ENCODE measurements around the gene CNOT11.

CNOT11 gene

GRCh38 chr2:101251844-101252407, 760 bp upstream of the CNOT11 start:
- peak overlapping the region; percentile 80 for H3K4me3 ChIP-seq (ENCODE audit: control insufficient read depth, low read depth, low read length)
- TF ChIP-seq, protein P1, sequence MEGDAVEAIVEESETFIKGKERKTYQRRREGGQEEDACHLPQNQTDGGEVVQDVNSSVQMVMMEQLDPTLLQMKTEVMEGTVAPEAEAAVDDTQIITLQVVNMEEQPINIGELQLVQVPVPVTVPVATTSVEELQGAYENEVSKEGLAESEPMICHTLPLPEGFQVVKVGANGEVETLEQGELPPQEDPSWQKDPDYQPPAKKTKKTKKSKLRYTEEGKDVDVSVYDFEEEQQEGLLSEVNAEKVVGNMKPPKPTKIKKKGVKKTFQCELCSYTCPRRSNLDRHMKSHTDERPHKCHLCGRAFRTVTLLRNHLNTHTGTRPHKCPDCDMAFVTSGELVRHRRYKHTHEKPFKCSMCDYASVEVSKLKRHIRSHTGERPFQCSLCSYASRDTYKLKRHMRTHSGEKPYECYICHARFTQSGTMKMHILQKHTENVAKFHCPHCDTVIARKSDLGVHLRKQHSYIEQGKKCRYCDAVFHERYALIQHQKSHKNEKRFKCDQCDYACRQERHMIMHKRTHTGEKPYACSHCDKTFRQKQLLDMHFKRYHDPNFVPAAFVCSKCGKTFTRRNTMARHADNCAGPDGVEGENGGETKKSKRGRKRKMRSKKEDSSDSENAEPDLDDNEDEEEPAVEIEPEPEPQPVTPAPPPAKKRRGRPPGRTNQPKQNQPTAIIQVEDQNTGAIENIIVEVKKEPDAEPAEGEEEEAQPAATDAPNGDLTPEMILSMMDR (IDR thresholded peaks at IDR 0.05; ENCODE audit: control insufficient read depth, insufficient read depth, low read depth, low read length, missing control alignments) = no peak
- DNase-seq (ENCODE audit: low read depth) = no peak

DNA sequence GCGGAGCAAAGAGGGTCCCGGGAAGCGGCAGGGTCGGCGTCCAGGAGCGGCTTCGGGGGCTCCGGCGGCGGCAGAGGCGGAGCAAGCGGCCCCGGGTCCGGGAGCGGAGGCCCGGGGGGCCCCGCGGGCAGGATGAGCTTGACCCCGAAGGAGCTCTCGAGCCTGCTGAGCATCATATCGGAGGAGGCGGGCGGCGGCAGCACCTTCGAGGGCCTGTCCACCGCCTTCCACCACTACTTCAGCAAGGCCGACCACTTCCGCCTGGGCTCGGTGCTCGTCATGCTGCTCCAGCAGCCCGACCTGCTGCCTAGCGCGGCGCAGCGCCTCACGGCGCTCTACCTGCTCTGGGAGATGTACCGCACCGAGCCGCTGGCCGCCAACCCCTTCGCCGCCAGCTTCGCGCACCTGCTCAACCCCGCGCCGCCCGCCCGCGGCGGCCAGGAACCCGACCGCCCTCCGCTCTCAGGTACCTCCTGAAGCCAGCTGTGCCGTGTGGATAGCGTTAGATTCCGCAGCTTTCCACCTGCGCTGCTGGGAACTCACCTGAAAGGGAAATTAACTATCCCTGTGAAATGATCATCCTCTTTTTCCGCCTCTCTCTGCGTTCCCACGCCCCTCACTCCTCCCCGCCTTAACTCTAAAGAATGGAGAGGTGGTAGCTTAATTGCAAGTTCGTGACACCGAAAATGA, 472 bp downstream of the CNOT11 start:
- TF ChIP-seq, protein P1 (IDR thresholded peaks at IDR 0.05; ENCODE audit: control insufficient read depth, insufficient read depth, low read depth, low read length, missing control alignments) = no peak
- peak overlapping the region; percentile 80 for H3K4me3 ChIP-seq (ENCODE audit: control insufficient read depth, low read depth, low read length)
- peak; percentile 31 for DNase-seq (ENCODE audit: low read depth)

GRCh38 chr2:101253703-101254450, 1.2 kb downstream of the CNOT11 start:
- no peak for DNase-seq (ENCODE audit: low read depth)
- TF ChIP-seq, protein P1 (IDR thresholded peaks at IDR 0.05; ENCODE audit: control insufficient read depth, insufficient read depth, low read depth, low read length, missing control alignments) = no peak
- H3K4me3 ChIP-seq (ENCODE audit: control insufficient read depth, low read depth, low read length) = peak overlapping the region; percentile 80

DNA sequence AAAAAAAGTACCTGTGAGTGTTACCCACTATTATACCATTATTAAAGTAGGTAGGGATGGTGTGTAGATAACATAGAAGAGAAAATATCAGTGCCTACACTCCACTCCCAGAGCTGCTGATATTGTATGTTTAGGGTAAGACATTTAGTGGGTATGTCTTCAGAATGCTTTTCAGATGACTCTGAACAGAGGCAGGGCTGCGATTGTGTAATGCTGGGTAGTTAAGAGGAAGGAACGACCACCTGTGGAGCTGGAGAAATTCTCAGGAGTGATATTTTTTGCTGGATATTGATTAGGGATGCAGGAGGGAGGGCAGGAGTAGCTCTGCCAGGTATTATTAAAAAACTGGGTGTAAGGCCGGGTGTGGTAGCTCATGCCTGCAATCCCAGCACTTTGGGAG, 2.8 kb downstream of the CNOT11 start:
- TF ChIP-seq, protein P1 (IDR thresholded peaks at IDR 0.05; ENCODE audit: control insufficient read depth, insufficient read depth, low read depth, low read length, missing control alignments) = no peak
- no peak overlapping the region for H3K4me3 ChIP-seq (ENCODE audit: control insufficient read depth, low read depth, low read length)
- DNase-seq (ENCODE audit: low read depth) = no peak

- no peak overlapping the region for H3K4me3 ChIP-seq (ENCODE audit: control insufficient read depth, low read depth, low read length)
- TF ChIP-seq, protein P1 (IDR thresholded peaks at IDR 0.05; ENCODE audit: control insufficient read depth, insufficient read depth, low read depth, low read length, missing control alignments) = no peak
- no peak for DNase-seq (ENCODE audit: low read depth)
These were observed 3.6 kb downstream of the CNOT11 start for GRCh38 chr2:101256316-101256715.

DNA sequence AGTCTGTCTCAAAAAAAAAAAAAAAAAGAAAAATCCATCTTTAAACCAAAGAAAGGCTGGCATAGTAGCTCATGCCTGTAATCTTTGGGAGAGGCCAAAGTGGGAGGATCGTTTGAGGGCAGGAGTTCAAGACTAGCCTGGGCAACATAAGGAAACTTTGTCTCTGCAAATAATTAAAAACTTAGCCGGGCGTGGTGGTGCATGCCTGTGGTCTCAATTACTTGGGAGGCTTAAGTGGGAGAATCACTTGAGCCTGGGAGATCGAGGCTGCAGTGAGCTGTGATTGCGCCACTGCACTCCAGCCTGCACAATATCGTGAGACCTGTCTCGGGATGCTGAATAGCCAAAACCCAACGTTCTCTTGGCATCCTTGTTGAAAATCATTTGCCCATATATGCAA, 6.1 kb downstream of the CNOT11 start:
- H3K4me3 ChIP-seq (ENCODE audit: control insufficient read depth, low read depth, low read length) = no peak overlapping the region
- DNase-seq (ENCODE audit: low read depth) = no peak
- TF ChIP-seq, protein P1 (IDR thresholded peaks at IDR 0.05; ENCODE audit: control insufficient read depth, insufficient read depth, low read depth, low read length, missing control alignments) = no peak
